GM10266 (cell line): ENCODE measurements around the gene FOXL1.
"Not testable (repeated sequence)": the region's sequence is repeated elsewhere in the genome, so short reads cannot be mapped to it uniquely, and the experiment has no call there.

ENCODE experiments used
- DNase-seq: peaks from one replicate; pipeline ENCODE4 v3.0.0; 2012; ENCODE audit errors: extremely low spot score
- TF ChIP-seq, protein P1 (sequence below): IDR thresholded peaks from 2 replicates; pipeline ENCODE4 v1.5.1; 2012; ENCODE audit warnings: mild to moderate bottlenecking, low read depth; ENCODE audit not compliant: control insufficient read depth, insufficient read depth; ENCODE audit errors: missing control alignments

Gene FOXL1

DNA sequence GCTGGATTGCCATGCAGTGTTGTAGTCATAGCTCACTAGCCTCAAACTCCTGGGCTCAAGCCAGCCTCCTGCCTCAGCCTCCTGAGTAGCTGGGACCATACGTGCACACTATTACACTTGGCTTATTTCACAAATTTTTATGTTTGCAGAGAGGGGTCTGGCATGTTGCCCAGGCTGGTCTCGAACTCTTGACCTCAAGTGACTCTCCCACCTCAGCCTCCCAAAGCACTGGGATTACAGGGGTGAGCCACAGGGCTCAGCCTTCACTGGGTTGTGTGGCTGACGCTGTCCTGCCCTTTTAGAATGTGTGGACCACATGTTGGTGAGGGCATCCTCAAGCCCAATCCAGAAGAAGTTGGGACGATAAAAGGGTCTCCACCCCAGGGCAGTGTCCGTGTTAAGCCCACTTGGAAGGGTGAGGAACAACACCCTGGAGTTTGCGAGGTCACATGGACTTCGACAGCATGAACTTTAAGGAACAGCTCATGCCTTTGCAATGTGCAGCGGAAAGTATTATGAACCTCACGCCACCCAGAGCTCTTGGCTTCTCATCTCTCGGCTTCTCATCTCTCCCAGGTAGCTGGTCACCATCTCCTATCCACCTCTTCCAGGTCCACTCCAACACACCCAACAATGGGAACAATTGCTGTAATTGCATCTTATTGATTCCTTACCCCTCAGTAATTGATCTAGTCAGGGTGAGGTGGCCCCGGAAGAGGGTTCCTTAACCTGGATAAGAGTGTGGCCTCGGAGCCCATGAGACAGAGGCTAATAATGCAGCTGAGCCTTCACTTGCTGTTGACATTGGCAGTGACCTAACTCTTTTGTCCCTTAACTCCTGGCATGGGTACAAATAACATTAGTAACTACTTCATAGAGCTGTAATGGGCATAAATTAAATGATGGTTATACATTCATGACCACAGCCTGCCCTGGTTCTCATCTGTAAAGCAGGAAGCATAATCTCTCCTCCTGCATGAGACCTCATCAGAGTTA, 6.7 kb downstream of the FOXL1 start:
- no peak for DNase-seq
- TF ChIP-seq, protein P1, sequence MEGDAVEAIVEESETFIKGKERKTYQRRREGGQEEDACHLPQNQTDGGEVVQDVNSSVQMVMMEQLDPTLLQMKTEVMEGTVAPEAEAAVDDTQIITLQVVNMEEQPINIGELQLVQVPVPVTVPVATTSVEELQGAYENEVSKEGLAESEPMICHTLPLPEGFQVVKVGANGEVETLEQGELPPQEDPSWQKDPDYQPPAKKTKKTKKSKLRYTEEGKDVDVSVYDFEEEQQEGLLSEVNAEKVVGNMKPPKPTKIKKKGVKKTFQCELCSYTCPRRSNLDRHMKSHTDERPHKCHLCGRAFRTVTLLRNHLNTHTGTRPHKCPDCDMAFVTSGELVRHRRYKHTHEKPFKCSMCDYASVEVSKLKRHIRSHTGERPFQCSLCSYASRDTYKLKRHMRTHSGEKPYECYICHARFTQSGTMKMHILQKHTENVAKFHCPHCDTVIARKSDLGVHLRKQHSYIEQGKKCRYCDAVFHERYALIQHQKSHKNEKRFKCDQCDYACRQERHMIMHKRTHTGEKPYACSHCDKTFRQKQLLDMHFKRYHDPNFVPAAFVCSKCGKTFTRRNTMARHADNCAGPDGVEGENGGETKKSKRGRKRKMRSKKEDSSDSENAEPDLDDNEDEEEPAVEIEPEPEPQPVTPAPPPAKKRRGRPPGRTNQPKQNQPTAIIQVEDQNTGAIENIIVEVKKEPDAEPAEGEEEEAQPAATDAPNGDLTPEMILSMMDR, result no peak

DNA sequence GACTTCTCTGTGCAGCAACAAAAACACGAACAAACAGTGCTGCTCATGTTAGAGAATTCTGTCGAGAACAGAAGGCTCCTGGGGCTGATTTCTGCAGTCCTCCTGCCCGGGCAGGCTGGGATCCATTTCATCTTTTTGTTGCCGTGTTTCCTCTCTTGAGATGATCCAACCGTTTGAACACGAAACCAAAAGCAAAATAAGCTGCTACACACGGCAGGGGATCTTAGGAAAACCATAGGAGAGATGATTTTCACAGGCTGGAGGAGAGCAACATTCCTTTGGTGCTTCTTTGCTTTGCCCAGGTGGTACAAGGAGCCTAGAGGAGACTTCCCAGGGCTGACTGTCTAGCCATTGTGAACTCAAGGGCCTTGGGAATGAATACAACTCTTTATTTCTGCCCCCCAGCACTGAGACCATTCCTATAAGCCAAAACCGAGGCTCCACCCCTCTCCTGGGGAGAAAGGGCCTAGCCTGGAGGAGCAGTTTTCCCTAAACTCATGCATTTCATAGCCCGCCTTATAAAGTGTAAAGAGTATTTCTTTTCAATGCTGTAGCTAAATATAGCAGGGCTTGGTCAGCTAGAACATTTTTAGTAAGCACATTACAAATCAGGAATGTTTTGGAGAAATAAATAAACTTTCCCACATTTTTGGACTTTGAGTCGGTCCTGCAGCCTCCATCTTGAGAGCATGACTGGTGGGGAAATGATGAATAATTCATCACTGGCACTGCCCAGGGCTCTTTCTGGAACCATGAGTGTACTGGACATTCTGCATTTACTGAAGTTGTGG, 7.7 kb downstream of the FOXL1 start:
- no peak for DNase-seq

DNA sequence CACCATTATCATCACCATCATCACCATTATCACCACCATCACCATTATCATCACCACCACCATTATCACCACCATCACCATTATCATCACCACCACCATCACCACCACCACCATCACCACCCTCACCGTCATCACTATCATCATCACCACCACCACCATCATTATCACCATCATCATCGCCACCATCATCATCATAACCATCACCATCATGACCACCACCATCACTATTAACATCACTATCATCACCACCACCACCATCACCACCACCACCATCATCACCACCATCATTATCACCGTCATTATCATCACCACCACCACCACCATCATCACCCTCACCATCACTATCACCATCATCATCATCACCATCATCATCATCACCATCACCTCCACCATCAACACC, 9.1 kb downstream of the FOXL1 start:
- TF ChIP-seq, protein P1, result no peak
- DNase-seq, result no peak

More for the DNA sequence above, 7.7 kb downstream of the FOXL1 start:
- TF ChIP-seq, protein P1, result no peak

DNA sequence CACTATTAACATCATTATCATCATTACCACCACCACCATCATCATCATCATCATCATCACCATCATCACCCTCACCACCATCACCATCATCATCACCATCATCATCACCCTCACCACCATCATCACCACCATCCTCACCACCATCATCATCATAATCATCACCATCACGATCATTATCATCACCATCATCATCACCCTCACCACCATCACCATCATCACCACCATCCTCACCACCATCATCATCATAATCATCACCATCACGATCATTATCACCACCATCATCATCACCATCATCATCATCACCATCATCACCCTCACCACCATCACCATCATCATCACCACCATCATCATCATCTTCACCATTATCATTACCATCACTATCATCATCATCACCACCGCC, 9.6 kb downstream of the FOXL1 start:
- DNase-seq, result not testable (repeated sequence)

DNA sequence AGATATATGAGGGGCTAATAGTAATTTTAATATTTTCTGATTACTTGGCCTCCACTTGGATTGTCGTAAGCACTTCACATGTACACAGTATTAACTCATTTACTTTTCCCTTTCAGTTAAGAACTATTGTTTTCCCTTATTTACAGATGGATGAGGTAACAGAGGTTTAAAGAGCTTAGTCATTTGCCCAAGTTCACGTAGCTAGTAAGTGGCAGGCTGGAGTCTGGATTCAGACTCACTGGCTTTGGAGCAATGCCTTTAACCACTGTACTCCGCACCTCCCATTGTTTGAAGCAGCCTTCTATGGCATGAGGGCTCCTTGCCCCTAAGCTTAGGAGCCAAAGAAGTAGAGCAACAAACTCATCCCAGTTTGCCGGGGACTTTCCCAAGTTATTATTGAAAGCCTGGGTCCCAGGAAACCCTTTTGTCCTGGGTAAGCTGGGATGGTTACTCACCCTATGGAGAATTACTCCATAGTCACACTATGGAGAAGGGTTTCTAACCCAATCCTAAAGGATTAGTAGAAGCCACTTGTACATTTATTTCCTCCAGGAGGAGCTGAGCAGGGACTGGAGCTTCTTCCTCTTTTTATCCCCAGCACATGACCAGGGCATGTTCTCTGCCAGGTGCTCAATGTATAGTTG, 12.3 kb downstream of the FOXL1 start:
- DNase-seq, result no peak
- TF ChIP-seq, protein P1, result no peak

DNA sequence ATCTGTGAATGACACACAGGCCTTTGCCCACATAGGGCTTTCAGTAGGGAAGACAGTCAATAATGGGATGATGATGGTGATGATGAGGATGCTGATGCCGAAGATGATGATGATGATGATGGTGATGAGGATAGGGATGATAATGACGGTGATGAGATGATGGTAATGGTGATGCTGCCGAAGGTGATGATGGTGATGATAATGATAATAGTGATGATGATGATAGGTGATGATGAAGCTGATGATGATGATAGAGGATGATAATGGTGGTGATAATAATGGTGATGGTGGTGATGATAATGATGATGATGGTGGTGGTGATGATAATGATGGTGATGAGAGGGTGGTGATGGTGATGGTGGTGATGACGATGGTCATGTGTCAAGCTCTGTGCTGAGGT, 12.9 kb downstream of the FOXL1 start:
- TF ChIP-seq, protein P1, result no peak
- DNase-seq, result no peak

DNA sequence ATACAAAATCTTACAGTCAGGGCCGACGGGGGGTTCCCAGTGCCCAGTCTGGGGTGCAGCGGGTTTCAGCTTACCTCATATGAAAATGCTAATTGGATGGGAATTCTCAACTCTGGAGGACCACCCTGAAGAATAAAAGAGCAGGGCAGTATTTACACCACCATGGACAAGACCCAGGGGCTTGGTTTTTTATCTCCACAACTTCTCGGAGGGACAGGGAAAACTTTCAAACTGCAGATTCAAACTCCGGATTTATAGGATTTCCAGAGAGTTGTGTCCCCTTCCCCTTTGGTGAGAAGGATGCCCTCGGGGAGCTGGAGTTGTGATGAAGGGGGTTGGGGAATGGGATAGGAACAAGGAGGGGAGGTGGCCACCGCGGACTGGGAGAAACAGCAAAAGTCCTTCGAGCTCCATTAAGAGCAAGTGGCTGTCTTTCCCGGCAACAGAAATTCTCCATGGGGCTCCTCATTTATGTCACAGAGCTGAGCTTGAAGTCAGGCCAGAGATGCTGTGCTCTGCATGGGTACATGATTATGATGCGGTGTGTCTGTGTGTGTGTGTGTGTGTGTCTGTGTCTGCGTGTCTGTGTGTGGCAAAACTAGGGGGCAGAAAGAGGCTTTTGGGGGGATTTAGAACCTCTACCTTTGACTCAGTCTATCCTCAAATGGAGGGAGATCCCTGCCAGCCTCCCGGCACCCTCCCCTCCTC, 15.7 kb downstream of the FOXL1 start:
- DNase-seq, result no peak
- TF ChIP-seq, protein P1, result no peak
